ENCODE data around the gene CCDC47.

CCDC47 gene

GRCh38 chr17:63783522-63783921 is 10.1 kb upstream of the CCDC47 start:
- no peak for DNase-seq (ENCODE audit: low spot score)

DNA sequence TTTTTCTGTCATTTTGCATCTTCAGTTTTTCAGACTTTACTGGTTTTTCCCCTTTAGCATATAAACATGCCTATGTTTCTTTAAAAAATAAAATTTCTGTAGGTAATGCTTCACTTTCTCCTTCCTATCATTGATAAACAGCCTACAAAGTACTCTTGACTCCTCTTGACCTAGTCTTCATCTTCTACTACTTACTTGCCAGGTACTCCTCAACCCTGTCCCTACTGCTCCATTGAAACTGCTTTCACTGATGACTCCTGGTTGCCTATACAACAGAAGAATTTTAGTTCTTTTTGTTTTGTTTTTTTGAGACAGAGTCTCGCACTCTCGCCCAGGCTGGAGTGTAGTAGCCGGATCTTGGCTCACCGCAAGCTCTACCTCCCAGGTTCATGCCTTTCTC is 7.5 kb upstream of the CCDC47 start:
- DNase-seq (ENCODE audit: low spot score): no peak

DNA sequence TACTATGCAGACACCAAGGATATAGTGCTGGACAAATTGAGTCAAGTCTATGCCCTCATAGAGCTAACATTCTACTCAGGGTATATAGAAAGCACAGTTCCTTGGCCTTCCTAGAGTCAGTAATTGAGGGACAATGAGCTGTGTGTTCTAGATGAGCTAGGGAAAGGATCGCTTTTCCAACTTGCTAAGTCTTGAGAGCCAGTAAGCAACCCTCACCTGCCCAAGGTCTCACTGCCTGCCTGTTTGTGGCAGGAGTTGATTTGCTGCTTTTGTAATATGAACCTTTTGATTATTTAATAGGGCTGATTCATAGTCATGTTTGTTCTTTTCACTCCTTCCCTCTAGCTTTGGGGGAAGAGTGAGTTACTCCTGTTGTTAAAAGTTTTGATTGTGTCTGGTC is 7.1 kb upstream of the CCDC47 start:
- DNase-seq (ENCODE audit: low spot score): no peak

DNA sequence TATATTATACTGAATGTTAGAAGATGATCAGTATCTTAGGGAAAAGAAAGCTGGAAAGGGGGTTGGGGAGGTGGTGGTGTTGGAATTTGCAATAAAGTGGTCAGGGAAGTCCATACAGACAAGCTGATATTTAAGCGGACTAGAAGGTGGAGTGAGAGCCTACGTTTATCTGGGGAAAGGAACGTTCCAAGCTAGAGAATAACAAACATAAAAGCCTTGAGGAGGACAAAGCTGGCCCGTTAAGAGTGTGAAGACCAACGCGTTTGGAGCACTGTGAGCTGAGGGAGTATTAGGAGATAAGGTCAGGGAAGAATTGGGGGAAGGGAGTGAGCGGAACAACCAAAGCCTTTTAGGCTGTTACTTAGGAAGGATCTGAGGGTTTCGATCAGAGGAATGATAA is 2.0 kb upstream of the CCDC47 start:
- DNase-seq (ENCODE audit: low spot score): no peak

DNA sequence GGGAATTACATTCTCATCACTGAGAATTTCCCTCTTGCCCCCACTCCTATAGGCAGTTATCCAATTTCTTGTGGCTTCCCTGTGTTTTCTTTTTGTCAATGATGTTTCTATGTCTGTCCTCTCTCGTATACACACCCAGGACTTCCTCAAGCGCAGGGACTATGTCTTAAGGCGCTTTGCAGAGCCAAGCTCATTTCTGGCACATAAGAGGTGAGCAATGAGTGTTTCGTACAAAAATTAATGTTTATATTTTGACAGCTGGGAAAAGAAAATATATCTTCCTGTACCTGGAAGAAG is 1.5 kb upstream of the CCDC47 start:
- peak; percentile 10 for DNase-seq (ENCODE audit: low spot score)

DNA sequence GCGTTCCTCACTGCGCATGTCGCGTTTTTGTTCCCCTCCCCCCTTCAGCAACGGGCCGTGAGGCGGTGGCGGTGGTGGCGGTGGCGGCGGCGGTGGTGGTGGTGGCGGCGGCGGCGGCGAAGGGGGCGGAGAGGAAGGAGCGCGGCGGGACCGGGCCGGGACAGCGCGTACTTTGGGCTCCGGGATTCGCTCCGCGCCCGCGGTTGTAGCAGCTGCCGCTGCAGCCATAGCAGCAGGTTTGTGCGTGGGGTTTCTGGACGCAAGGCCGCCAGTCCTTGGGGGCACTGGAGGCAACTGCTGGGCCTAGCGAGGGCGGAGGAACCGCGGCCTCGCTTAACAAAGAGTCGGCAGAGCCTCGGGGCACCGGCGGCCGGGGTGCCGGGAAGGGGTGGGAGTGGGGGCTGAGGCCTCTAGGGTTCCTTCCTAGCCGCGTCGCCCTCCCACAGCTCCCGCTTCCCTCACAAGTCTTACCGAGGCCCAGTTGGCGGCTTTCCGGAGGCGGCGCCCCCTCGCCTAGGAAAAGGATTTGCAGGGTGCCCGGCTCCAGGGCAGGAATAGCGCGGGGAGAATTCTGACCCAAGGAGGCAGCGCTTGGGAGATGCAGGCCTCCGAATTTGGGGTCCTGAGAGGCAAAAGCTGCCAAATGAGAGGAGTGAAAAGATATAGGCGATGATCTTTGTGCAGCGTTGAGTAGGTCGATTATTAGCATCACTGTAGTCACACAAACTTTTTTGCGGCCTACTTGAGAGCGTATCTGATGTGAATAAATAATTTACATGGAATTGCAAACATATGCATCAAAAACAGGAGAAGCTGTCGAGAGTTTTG is 958 bp upstream of the CCDC47 start, which contains the start of gene DDX42:
TSS of gene DDX42 (plus strand) at position 30 of the 828 bp plus-strand sequence. CDS start 12,880 bp downstream, outside the sequence.
- peak; percentile 64 for DNase-seq (ENCODE audit: low spot score)

DNA sequence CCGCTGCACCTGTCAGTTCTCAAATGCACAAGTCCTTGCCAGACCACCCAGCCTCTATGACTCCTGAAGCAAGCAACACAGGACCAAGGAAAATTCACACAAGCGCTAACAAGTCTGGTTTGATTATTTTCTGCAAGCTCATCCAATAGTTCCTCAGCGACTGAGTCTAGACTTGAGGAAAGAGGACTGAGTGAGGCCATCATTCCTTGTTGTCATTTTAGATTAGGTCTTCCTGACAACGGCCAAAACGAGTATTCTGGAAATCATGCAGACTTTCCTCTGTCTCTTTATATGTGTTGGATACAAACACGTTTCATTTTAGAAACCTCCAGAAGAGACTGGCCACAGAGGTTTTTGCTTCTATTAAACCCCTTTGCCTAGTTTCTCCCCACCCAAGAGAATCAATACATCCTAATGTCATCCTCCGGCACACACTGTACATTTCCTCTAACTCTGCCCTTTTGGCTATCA is 561 bp downstream of the CCDC47 start:
- DNase-seq (ENCODE audit: low spot score): peak; percentile 23

- DNase-seq (ENCODE audit: low spot score): no peak
Observed at GRCh38 chr17:63768433-63768832, 5.0 kb downstream of the CCDC47 start.

GRCh38 chr17:63766754-63767153 is 6.6 kb downstream of the CCDC47 start:
- DNase-seq (ENCODE audit: low spot score): no peak

GRCh38 chr17:63764716-63765115 is 8.7 kb downstream of the CCDC47 start:
- DNase-seq (ENCODE audit: low spot score): no peak

DNA sequence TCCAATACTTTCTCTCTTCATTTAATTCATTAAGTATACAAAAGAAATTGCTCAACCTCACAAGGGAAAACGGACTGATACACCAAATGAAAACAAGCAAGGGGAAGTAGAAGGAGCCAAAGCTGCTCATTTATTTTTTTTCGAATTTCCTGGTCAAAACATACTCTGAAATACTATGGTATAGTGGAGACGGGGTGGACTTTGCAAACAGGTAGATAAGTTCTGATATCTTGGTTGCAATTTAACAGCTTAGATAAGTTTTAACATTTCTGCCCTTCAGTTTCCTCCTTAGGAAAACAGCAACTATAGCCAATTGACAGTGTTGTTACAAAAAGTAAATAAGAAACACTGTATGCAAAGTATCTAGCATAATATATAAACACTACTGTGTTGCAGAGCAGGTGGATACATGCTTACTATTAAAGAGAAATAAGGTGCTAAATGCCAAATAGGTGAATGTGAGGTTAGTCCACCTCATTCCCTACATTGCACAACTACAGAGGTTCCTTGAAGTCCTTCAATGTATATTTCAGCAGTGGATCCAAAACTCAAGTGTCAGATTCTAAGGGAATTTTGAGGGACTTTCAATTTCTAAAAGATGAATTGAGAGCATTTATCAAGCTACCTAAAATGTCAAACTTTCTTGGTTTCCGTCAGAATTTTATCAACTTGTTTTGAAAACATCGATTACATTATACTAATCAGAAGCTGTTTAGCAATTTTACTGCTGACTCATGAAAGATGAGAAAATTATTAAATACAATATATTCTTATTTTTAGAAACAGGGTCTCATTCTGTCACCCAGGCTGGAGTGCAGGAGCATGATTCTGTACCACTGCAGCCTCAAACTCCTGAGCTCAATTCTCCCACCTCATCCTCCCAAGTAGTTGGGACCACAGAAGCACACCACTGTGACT is 11.0 kb downstream of the CCDC47 start:
- no peak for DNase-seq (ENCODE audit: low spot score)

GRCh38 chr17:63760771-63761539 is 12.4 kb downstream of the CCDC47 start:
- DNase-seq (ENCODE audit: low spot score): no peak

DNA sequence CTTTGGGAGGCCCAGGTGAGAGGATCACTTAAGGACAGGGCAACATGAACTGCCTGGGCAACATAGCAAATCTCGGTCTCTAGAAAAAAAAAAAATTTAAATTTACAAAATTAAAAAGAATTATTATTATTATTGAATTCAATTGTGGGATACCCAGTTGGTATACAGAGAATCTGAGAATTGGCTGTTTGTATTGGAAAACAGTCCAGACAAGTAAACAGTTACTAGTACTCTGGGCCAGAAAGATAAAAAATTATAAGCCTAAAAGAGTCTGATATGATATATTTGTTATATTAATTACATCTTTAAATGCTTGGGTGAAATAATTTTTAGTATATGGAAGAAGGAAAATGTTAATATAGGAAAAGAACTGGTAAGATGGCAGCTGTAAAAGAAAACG is 15.0 kb downstream of the CCDC47 start:
- no peak for DNase-seq (ENCODE audit: low spot score)

DNA sequence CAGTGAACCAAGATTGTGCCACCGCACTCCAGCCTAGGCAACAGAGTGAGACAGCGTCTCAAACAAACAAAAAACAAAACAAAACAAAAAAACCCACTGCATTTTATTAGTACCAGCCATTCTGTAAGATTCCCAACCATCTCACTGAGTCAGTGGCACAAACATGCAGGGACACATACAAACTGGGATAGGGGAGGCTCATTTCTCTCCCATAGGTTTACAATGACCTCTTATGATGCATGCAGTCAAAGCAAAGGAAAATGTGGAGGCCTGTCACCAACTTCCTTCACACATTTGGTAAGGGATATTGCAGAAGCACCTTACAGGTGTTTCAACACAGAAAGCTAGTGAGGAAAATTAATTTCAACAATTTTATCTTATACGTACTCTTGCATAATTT is 19.4 kb downstream of the CCDC47 start:
- no peak for DNase-seq (ENCODE audit: low spot score)

- DNase-seq (ENCODE audit: low spot score): no peak
Observed at GRCh38 chr17:63753215-63753614, 20.2 kb downstream of the CCDC47 start.

DNA sequence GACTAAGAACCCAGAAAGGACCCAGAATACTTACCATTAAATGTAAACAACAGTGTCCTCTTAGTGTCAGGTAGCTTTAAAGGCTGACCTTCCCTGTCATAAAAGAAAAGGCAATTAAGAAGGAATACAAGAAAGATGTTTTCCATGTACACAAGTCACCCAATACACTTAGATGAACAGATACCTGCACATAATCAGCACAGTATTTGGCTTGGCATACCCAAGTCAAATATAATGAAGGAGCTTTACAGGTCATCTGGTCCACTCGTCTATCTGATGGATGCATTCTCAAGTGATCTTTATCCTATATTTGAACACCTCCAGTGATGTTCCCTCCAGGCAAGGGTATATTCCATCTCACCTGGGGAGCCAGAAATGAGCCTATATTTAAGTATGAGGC is 20.7 kb downstream of the CCDC47 start:
- DNase-seq (ENCODE audit: low spot score): no peak

DNA sequence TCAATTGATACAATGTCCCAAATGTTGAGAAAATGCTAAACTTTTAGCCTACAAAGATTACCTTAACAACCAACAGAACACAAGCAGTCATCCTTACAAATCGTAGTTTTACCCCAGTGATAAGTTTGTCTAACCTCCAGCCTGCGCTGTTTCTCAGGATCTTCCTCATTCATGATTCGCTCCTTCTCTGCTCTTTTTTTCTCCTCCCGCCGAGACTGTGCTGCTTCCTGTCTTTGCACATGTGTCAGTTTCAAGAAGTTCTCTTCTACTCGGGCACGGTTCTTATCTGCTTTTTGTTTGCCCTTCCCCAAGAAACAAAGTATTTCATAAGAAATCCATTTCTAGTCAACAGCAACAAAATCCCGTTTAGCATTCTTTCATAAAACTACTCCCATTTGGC is 21.6 kb downstream of the CCDC47 start:
- DNase-seq (ENCODE audit: low spot score): no peak

GRCh38 chr17:63741408-63742173 is 31.8 kb downstream of the CCDC47 start, which contains the start of gene STRADA:
STRADA (minus strand) TSS chr17:63741799; CDS start chr17:63728369, 13,430 bp downstream.
- DNase-seq (ENCODE audit: low spot score): peak; percentile 99

DNA sequence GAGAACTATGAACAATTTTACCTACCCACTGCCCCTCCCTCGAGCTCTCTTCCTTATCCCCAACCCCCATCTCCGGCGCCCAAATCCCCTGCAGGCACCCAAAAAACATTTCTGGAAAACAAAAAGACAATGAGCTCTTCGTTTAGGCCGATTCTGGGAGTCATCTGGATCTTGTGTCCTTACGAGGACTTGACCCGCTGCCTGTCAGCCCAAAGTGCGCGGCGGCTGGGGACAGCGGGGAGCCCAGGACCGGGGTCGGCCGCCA is 32.3 kb downstream of the CCDC47 start:
- DNase-seq (ENCODE audit: low spot score): peak; percentile 47

- peak; percentile 6 for DNase-seq (ENCODE audit: low spot score)
Observed at GRCh38 chr17:63740464-63741142, 32.8 kb downstream of the CCDC47 start.

- DNase-seq (ENCODE audit: low spot score): no peak
Observed at GRCh38 chr17:63735691-63736090, 37.7 kb downstream of the CCDC47 start.
